Measurements from ENCODE around the gene RETREG1. TPM values are rescaled to one million over a fixed set of nuclear protein-coding genes. Genes with fewer than 3 reads are reported as not detected.

The RETREG1 gene
- total RNA-seq, 1 donor from 2014 or later, result 11.6 TPM

- Mint-ChIP-seq H3K27ac (no peak overlapping the region), H3K9me3 (no peaks in the 10 kb centered on the region), H3K4me3 (no peak overlapping the region), H3K4me1 (ENCODE audit: unreplicated experiment) (peaks cover 10% of the 10 kb centered on the region), H3K27me3 (no peaks in the 10 kb centered on the region), H3K36me3 (no peaks in the 10 kb centered on the region)
- no peak for DNase-seq (ENCODE audit: extremely low spot score, unreplicated experiment)
- no peak for TF ChIP-seq CTCF (conservative IDR thresholded peaks at IDR 0.05)
Measured at GRCh38 chr5:16602182-16602581, 14.6 kb downstream of the RETREG1 start.

- Mint-ChIP-seq H3K9me3 (no peaks in the 10 kb centered on the region), H3K4me3 (no peak overlapping the region), H3K4me1 (ENCODE audit: unreplicated experiment) (peaks cover 10% of the 10 kb centered on the region), H3K36me3 (no peaks in the 10 kb centered on the region), H3K27me3 (no peaks in the 10 kb centered on the region), H3K27ac (no peak overlapping the region)
- no peak for TF ChIP-seq CTCF (conservative IDR thresholded peaks at IDR 0.05)
- no peak for DNase-seq (ENCODE audit: extremely low spot score, unreplicated experiment)
Measured at GRCh38 chr5:16600946-16601345, 15.9 kb downstream of the RETREG1 start.

- H3K27ac Mint-ChIP-seq, result no peak overlapping the region
- no peak for DNase-seq (ENCODE audit: extremely low spot score, unreplicated experiment)
- H3K4me1 Mint-ChIP-seq (ENCODE audit: unreplicated experiment), result peaks cover 10% of the 10 kb centered on the region
- TF ChIP-seq CTCF (conservative IDR thresholded peaks at IDR 0.05), result no peak
- H3K36me3 Mint-ChIP-seq, result no peaks in the 10 kb centered on the region
- no peaks in the 10 kb centered on the region for H3K27me3 Mint-ChIP-seq
- no peaks in the 10 kb centered on the region for H3K9me3 Mint-ChIP-seq
- no peak overlapping the region for H3K4me3 Mint-ChIP-seq
Measured at GRCh38 chr5:16600397-16600796, 16.4 kb downstream of the RETREG1 start.

GRCh38 chr5:16597946-16598694, 18.7 kb downstream of the RETREG1 start:
- H3K4me3 Mint-ChIP-seq, result no peak overlapping the region
- peaks cover 10% of the 10 kb centered on the region for H3K4me1 Mint-ChIP-seq (ENCODE audit: unreplicated experiment)
- no peak overlapping the region for H3K27ac Mint-ChIP-seq
- no peak for DNase-seq (ENCODE audit: extremely low spot score, unreplicated experiment)
- no peaks in the 10 kb centered on the region for H3K9me3 Mint-ChIP-seq
- no peaks in the 10 kb centered on the region for H3K27me3 Mint-ChIP-seq
- no peak for TF ChIP-seq CTCF (conservative IDR thresholded peaks at IDR 0.05)
- H3K36me3 Mint-ChIP-seq, result no peaks in the 10 kb centered on the region

- Mint-ChIP-seq H3K4me1 (ENCODE audit: unreplicated experiment) (peaks cover 18% of the 10 kb centered on the region), H3K27ac (no peak overlapping the region), H3K4me3 (no peak overlapping the region), H3K9me3 (no peaks in the 10 kb centered on the region), H3K36me3 (no peaks in the 10 kb centered on the region), H3K27me3 (no peaks in the 10 kb centered on the region)
- DNase-seq (ENCODE audit: extremely low spot score, unreplicated experiment), result no peak
- TF ChIP-seq CTCF (conservative IDR thresholded peaks at IDR 0.05), result no peak
Measured at GRCh38 chr5:16596581-16596940, 20.2 kb downstream of the RETREG1 start.
